Measurements from ENCODE around the gene TMEM151B.
A peak's percentile ranks its signal among the peaks of the same experiment; 100 is the strongest.

TMEM151B gene

GRCh38 chr6:44223319-44224028 is 46.8 kb upstream of the TMEM151B start, which contains the start of gene SLC29A1:
SLC29A1 (plus strand) TSS chr6:44223595; CDS start chr6:44227314, 3,719 bp downstream.
- TF ChIP-seq CTCF (IDR thresholded peaks at IDR 0.05; ENCODE audit: low read depth, low read length) = peak; percentile 67
- Histone ChIP-seq H3K36me3 (peaks cover 25% of the 10 kb centered on the region), H3K27me3 (ENCODE audit: insufficient read depth, low read depth, severe bottlenecking) (no peaks in the 10 kb centered on the region), H3K9me3 (ENCODE audit: severe bottlenecking) (no peaks in the 10 kb centered on the region), H3K27ac (peak within 1 kb of the TSS; percentile 91), H3K4me3 (ENCODE audit: low read depth, low read length) (peak within 1 kb of the TSS; percentile 52)
- DNase-seq = peak; percentile 97

- H3K4me3 ChIP-seq (ENCODE audit: low read depth, low read length) = peak overlapping the region; percentile 52
- peak; percentile 66 for DNase-seq
- peak overlapping the region; percentile 91 for H3K27ac ChIP-seq
- H3K9me3 ChIP-seq (ENCODE audit: severe bottlenecking) = no peaks in the 10 kb centered on the region
- H3K36me3 ChIP-seq = peaks cover 33% of the 10 kb centered on the region
- peak; percentile 65 for TF ChIP-seq CTCF (IDR thresholded peaks at IDR 0.05; ENCODE audit: low read depth, low read length)
- no peaks in the 10 kb centered on the region for H3K27me3 ChIP-seq (ENCODE audit: insufficient read depth, low read depth, severe bottlenecking)
Measured at GRCh38 chr6:44224029-44224964, 46.0 kb upstream of the TMEM151B start.

GRCh38 chr6:44224965-44225305 is 45.3 kb upstream of the TMEM151B start:
- Histone ChIP-seq H3K27me3 (ENCODE audit: insufficient read depth, low read depth, severe bottlenecking) (no peaks in the 10 kb centered on the region), H3K27ac (peak overlapping the region; percentile 7; the same call in 1 of the 2 replicates), H3K36me3 (peaks cover 39% of the 10 kb centered on the region), H3K9me3 (ENCODE audit: severe bottlenecking) (no peaks in the 10 kb centered on the region), H3K4me3 (ENCODE audit: low read depth, low read length) (no peak overlapping the region)
- no peak for TF ChIP-seq CTCF (IDR thresholded peaks at IDR 0.05; ENCODE audit: low read depth, low read length)
- no peak for DNase-seq

- H3K36me3 ChIP-seq = peaks cover 47% of the 10 kb centered on the region
- no peaks in the 10 kb centered on the region for H3K9me3 ChIP-seq (ENCODE audit: severe bottlenecking)
- TF ChIP-seq CTCF (IDR thresholded peaks at IDR 0.05; ENCODE audit: low read depth, low read length) = no peak
- no peaks in the 10 kb centered on the region for H3K27me3 ChIP-seq (ENCODE audit: insufficient read depth, low read depth, severe bottlenecking)
- no peak overlapping the region for H3K4me3 ChIP-seq (ENCODE audit: low read depth, low read length)
- H3K27ac ChIP-seq = no peak overlapping the region; the same call in 1 of the 2 replicates
- DNase-seq = no peak
Measured at GRCh38 chr6:44225579-44226325, 44.5 kb upstream of the TMEM151B start.

- no peaks in the 10 kb centered on the region for H3K27me3 ChIP-seq (ENCODE audit: insufficient read depth, low read depth, severe bottlenecking)
- no peak for TF ChIP-seq CTCF (IDR thresholded peaks at IDR 0.05; ENCODE audit: low read depth, low read length)
- no peak overlapping the region for H3K4me3 ChIP-seq (ENCODE audit: low read depth, low read length)
- H3K36me3 ChIP-seq = peaks cover 51% of the 10 kb centered on the region
- H3K9me3 ChIP-seq (ENCODE audit: severe bottlenecking) = no peaks in the 10 kb centered on the region
- no peak for DNase-seq
- H3K27ac ChIP-seq = peak overlapping the region; percentile 17
Measured at GRCh38 chr6:44226368-44227147, 43.7 kb upstream of the TMEM151B start.
